HK-2 (cell line): ENCODE data around the gene AMBRA1.
A peak's percentile ranks its signal among the peaks of the same experiment; 100 is the strongest.

Experiments used
- DNase-seq: peaks from one replicate; pipeline ENCODE4 v3.0.0-alpha.2; 2018; ENCODE audit not compliant: unreplicated experiment

AMBRA1 gene, protein sequence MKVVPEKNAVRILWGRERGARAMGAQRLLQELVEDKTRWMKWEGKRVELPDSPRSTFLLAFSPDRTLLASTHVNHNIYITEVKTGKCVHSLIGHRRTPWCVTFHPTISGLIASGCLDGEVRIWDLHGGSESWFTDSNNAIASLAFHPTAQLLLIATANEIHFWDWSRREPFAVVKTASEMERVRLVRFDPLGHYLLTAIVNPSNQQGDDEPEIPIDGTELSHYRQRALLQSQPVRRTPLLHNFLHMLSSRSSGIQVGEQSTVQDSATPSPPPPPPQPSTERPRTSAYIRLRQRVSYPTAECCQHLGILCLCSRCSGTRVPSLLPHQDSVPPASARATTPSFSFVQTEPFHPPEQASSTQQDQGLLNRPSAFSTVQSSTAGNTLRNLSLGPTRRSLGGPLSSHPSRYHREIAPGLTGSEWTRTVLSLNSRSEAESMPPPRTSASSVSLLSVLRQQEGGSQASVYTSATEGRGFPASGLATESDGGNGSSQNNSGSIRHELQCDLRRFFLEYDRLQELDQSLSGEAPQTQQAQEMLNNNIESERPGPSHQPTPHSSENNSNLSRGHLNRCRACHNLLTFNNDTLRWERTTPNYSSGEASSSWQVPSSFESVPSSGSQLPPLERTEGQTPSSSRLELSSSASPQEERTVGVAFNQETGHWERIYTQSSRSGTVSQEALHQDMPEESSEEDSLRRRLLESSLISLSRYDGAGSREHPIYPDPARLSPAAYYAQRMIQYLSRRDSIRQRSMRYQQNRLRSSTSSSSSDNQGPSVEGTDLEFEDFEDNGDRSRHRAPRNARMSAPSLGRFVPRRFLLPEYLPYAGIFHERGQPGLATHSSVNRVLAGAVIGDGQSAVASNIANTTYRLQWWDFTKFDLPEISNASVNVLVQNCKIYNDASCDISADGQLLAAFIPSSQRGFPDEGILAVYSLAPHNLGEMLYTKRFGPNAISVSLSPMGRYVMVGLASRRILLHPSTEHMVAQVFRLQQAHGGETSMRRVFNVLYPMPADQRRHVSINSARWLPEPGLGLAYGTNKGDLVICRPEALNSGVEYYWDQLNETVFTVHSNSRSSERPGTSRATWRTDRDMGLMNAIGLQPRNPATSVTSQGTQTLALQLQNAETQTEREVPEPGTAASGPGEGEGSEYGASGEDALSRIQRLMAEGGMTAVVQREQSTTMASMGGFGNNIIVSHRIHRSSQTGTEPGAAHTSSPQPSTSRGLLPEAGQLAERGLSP (N-terminal part only)

DNA sequence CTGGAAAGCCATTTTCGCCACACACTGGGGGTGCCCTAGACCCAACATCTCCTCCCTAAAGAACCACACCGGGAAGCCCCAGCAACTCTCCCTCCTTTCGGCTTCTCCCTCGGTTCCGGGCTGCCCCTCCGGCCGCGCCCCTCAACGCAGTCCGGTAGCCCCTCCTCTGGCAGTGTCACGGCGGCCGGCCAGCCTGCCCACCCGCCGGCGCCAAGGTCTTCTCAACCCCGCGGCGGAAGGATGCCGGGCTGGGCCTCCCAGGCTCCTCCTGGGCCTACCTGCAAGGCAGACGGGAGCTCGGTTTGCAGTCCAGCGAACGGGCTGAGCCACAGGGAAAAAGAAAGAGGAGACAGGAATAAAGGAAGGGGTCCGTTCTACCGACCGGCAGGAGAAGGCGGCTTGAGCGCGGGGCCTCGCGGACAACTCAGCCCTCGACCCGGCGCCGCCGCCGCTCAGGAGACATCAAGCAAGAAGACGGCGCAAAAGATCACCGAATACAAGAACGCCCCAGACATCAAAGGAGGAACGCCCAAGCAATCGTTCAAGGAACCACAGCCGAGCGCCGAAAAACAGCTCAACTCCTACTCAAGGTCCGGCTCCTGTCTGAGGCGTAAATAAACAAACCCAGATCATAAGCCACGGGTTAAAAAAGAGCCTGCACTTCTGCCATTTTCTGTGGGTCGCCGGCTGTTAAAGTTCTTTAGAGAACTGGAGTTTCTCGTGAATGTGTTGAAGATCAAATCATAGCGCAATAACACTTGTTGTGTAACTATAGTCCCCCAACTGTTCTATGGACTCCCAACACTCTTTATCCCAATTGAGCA, at the start of gene AMBRA1:
Gene AMBRA1 (minus strand): TSS at position 474 of the 824 bp plus-strand sequence. CDS start 45,643 bp downstream, outside the sequence.
- DNase-seq, result peak; percentile 79

DNA sequence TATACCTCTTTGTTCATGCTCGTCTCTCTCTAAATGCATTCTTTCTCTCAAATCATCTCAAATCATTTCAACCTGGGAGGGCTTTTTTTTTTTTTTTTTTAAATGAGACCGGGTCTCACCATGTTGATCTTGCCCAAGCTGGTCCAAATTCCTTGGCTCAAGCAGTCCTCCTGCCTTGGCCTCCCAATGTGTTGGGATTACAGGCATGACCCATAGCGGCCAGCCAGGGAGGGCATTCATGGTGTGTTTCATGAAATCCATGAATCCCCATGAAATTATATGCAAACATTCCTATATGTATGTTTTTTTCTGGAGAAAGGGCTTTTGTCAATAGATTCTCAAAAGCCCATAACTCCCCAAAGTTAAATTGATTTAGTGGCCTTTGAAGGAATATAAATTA, 49.7 kb upstream of the AMBRA1 start:
- no peak for DNase-seq

DNA sequence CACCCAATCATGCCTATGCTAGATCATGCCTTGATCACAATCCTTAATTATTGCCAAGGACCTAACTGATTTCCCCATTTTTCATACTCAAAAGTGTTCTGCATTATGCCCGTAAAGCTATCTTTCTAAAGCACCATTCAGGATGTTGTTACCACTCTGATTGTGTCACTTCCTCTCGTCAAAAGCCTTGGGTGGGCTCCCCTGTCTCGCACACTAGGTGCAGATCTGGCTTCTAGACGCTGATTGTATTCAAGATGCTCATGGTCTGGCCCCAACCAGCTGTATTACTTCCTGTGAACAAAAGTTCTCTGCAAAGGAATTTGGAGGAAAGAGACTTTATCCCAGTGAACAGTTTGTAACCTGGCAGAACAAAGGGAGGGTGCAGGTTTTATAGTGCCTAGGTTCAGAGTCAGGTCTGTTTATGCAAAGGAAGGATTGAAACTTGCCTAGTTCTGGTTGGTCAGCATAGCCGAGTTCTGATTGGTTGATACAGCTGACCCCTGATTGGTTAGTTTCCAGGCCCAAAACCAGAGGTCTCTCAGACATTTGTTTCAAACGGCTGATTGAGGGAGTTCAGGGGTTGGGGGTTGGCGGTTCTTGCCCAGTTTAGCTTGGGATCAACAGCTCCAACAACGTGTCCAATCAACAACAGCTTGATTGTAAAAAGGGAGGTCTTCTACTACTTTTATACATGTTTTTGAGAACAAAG, 49.0 kb upstream of the AMBRA1 start:
- no peak for DNase-seq

DNA sequence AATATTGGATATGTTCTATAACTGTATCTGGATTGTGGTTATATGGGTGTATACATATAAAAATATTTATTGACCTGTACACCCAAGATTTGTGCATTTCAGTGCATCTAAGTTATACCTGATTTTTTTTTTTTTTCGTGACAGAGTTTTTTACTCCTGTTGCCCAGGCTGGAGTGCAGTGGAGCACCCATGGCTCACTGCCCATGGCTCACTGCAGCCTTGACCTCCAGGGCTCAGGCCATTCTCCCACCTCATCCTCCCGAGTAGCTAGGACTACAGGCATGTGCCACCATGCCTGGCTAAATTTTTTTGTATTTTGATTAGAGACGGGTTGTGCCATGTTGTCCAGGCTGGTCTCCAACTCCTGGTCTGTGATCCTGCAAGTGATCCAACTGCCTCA, 47.8 kb upstream of the AMBRA1 start:
- DNase-seq, result no peak

DNA sequence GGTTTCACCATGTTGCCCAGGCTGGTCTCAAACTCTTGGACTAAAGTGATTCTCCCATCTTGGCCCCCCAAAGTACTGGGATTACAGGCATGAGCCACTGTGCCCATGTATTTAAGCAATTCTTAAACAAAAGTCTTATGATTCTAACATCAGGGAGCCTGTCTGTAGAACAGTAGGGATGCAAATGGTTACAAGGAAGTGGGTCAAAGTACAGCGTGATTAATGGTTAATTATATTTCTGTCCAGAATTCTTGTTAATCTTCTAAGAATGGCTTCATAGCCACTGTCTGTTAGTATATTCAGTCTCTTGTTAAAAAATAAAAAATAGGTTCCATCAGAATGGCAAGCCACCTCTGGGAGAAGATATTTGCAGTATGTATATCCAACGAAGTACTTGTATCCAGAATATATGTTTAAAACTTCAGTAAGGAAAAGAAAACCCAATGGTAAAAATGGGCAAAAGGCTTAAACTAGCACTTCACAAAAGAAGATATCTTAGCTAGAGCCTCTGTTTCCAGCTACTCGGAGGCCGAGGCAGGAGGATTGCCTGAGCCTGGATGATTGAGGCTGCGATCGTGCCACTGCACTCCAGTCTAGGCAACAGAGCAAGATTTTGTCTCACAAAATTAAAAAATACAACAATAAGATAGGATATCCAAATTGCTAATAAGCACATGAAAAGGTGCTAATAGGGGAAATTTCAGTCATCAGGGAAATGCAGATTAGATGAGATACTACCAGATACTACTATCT, 46.4 kb upstream of the AMBRA1 start:
- DNase-seq, result no peak

DNA sequence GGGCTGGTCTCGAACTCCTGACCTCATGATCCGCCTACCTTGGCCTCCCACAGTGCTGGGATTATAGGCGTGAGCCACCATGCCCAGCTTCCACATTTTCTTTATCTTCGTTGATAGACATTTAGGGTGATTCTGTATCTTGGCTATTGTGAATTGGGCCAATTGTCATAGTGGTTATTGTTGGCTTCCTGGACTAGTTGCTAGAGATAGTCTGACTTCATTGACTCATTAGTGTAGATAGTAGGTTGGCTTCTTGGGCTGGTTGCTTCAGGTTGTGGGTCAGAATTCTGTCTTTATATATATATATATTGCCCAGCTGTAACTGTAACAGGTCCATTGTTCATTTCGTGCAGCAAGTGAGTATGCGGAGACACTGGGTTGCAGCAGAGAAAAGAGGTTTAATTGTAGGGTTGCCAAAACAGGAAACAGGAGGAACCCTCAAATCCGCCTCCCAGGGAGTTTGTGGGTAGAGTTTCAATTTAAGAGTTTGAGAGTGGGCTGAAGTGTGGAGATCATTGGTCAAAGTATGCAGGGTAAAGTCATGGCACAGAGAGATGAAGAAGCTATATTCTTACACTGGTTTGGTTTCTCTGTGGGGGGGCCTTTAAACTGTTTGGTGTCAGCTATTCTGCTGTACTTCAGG, 45.5 kb upstream of the AMBRA1 start:
- DNase-seq, result no peak

DNA sequence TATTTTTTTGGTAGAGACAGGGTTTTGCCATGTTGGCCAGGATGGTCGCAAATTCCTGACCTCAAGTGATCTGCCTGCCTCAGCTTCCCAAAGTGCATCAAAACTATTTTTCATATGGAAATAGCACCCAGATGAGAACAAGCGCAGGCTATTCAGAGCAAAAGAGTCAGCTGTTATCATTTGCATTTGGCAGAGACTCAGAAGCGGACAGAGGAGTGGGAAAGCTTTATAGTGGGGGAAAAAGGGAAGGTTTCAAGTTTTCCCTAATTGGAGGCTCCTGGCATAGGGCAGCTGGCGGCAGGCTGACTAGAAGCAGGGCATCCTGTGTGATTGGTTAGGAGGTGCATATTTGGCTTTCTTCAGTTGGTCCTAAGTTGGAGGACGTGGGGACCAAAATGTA, 43.7 kb upstream of the AMBRA1 start:
- DNase-seq, result no peak

DNA sequence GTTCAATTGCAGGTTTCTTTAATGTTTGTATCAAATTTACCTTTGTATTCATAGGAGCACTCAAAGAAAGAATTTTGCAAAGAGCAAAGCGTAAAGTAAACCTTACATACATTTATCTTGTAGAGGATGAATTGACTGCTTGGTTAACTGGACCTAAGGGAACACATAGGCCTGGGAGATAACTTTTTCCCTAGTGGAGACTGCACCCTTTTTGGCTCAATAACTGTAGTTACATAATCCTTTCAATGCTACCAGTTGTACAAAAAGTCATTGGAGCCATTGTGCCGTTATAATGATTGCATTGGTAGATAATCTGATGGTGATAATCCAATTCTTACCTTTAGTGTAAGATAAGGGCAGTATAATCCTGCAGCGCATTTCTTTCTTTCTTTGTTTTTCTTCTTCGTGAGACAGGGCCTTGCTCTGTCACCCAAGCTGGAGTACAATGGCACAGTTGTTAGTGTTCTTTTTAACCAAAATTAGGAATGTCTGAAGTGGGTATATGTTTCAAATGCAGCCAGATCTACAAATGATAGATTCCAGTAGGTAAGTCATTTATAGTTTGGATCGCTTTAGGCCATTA, 41.8 kb upstream of the AMBRA1 start:
- no peak for DNase-seq

DNA sequence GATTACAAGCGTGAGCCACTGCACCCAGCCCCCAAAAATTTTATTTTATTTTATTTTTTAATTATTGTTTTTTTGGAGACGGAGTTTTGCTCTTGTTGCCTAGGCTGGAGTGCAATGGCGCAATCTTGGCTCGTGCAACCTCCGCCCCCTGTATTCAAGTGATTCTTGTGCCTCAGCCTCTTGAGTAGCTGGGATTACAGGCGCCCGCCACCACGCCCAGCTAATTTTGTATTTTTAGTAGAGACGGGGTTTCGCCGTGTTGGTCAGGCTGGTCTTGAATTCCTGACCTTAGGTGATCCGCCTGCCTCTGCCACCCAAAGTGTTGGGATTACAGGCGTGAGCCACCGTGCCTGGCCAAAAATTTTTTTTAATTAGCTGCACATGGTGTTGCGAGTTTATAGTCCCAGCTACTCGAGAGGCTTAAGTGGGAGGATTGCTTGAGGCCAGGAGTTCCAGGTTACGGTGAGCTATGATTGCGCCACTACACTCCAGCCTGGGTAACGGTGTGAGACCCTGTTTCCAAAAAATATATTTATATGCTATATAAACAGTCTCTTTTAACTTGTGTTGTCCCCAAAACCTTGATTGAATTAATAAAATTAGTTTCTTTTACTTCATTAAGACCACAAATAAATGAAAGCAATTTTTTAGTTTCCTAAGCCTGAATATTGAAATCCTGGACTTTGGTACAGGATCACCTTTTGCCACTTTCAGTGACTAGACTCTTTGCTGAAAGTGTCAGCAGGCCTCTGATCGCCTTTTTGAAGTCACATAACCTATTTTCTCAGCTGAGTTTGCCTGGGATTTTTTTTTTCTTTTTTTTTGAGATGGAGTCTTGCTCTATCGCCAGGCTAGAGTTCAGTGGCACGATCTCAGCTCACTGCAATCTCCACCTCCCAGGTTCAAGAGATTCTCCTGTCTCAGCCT, 39.7 kb upstream of the AMBRA1 start:
- DNase-seq, result no peak

DNA sequence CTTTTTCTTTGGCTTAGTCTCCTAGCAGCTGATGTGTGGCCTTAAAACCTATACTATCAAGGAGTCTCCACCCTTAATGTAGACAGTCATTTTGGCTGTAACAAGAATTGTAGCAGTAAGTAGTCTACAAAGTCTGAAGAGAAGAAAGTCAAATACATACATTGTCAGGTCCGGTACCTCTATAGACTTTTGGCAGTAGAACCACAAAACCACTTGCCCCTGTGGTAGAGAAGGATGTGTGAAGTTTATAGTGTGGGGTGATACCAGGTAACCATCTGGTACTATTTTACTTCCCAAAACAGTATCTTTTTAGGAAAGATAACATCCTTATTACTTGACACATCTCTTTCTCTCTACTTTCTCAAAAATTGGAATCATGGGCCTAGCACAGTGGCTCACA, 38.7 kb upstream of the AMBRA1 start:
- DNase-seq, result no peak

DNA sequence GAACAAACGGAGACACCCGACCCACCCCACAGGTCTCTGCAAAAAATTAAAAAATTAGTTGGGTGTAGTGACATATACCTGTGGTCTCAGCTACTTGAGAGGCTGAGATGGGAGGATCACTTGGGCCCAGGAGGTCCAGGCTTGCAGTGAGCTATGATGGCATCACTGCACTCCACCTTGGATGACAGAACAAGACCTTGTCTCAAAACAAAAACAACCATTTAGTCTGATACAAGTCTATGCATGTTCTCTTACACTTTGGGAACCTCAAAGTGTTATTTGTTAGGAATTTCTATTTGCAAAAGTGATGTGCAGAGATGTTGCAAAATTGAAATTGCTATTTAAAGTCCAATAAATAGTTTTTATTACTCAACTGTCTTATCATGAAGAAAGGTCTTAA, 37.9 kb upstream of the AMBRA1 start:
- DNase-seq, result no peak

DNA sequence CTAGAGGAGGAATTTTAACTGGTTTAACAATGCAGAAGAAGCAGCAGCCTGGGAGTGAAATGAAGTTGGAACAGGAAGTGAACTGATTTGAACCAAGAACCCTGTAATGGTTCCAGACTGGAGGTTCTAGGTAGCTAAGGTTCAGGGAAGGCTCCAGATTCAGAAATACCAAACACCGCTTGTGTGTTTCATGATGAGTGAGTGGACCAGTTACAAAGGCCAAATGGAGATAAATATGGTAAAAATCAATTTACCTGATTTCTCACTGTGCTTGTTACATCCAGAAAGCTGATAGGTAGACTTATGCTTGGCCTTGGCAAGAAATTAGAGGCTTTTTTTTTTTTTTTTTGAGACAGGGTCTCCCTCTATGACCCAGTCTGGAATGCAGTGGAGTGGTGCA, 36.4 kb upstream of the AMBRA1 start:
- DNase-seq, result no peak

DNA sequence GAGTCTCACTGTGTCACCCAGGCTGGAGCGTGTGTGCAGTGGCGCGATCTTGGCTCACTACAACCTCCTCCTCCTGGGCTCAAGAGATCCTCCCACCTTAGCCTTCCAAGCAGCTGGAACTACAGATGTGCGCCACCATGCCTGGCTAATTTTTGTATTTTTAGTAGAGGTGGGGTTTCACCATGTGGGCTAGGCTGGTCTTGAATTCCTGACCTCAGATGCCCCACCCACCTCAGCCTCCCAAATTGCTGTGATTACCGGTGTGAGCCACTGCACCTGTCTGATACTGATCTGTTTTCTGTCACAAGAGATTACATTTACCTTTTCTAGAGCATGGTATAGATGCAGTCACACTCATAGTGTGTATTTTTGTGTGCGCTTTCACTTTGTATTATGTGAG, 35.1 kb upstream of the AMBRA1 start:
- DNase-seq, result no peak

DNA sequence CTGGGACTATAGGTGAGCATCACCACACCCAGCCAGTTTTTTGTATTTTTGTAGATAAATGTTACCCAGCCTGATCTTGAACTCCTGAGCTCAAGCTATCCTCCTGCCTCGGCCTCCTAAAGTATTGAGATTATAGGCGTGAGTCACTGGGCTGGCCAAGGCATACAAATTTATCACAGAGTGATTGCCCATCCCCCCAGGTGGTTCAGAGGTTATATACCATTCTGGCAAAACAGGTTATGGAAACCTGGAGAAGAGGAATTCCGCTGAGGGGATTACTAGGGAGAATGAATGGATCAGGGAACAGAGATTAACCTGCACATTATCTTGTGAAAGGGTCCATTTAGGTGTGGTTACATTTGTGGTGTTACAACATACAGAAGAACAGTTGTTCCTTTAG, 31.6 kb upstream of the AMBRA1 start:
- DNase-seq, result no peak

DNA sequence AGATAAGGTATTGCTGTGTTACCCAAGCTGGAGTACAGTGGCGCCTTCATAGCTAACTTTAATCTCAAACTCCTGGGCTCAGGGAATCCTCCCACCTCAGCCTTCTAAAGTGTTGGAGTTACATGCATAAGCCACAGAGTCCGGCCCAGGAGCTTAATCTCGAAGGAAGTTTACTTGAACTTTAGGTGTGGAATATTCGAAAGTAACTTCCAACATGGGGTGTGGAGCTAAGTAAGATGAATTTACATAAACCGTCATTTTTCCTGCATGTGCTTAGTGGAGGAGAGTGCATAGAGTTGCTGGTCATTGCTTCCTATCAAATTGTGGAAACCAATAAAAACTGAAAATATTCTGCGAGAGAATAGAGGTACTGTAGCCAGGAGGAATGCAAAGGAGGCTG, 25.0 kb upstream of the AMBRA1 start:
- DNase-seq, result no peak

DNA sequence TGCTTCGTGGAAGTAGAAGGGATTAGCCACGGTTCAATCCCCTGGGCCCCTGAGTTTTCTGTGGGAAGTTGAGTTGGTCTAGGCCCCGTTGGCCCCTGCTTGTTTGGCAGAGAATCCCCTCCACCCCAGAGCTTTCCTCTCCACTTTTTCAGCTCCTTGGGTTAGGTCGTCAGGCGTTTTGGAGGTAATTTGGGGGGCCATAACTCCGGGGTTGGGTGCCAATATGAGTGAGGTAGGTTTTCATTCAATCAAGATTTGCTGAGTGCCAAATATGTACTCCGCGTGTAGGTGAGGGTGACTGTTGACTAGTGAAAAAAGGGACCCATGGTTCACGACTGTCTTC, 24.1 kb upstream of the AMBRA1 start:
- no peak for DNase-seq

DNA sequence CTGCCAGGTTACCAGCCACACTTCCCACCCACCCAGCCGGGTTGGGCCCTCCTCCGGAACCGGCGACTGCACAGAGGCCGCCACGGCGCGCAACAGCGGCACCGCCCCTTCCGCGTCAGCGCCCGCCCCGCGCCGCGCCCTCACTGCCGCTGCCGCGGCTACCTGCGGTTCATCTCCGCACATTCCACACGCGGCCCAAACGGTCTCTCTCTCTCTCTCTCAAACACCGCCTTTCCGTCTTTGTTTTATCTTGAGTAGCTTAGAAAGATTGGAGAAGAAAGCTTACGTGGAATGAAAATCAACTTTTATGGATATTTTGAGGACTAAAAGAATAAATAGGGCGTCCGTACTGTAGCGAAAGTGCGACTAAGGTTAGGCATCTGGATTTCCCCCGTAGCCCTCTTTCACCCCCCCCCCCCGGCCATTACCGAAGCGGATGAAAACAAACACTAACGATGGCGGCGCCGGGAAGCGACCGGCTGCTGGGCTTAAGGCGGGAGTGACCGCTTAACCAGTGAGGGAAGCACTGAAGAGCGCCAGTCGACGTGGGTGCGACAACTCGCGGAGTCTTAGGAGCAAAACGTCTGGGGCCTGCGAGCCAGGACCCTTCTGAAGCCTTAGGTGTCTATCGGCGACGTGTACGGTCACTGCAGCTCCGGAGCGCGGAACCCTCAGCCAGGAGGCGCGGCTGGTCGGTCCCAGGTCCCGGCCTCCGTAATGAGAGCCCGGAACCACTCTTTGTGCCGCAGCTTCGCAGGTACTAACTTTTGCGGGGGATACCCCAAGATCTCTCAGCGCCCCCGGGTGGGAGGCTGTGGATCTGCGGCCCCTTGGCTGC, 23.5 kb upstream of the AMBRA1 start, which contains the start of the genes ATG13 and HARBI1:
Gene ATG13 (plus strand): TSS at position 420 of the 838 bp plus-strand sequence. CDS start 26,739 bp downstream, outside the sequence.
Gene HARBI1 (minus strand): TSS at position 94 of the 838 bp plus-strand sequence. CDS start 990 bp downstream, outside the sequence.
- DNase-seq, result peak; percentile 84
